NCI-H345 (cell line): ENCODE data around the gene RGL1.

Source experiments
- DNase-seq: peaks from one replicate; lab custom pipeline; 2025; lab: John Stamatoyannopoulos, UW

The RGL1 gene

GRCh38 chr1:183787704-183788103 lies 17.2 kb upstream of the RGL1 start:
- DNase-seq: no peak

DNA sequence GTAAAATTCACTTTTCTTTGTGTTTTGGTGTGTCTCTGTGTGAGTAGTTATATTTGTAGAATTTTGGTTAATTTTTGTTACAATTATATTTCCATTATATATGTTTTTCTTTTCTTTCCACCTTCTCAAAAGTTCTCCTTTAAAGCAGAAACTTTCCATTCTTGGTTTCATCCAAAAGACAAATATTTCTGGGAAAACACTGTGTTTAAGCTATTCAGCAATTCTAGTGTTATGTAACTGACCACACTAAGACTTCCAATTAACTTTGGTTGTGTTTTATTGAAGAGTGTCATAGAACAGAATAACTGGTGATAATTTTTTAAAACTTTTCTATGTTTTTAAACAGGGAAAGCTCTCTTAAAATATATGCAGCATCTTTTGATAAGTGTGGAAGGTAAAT lies 13.6 kb upstream of the RGL1 start:
- no peak for DNase-seq

DNA sequence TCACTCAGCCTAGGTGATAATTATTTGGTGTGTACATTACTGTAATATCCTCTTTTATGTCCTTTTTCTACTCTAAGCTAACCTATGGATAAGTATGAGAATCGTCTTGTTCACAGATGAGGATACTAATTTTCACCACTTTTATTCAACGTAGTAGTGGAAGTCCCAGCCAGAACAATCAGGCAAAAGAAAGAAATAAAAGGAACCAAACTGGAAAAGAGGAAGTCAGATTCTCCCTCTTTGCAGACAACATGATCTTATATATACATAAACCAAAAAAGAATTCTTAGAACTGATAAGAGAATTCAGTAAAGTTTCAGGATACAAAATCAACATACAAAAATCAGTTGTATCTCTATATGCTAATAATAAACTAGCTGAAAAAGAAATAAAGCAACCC lies 12.6 kb upstream of the RGL1 start:
- no peak for DNase-seq

GRCh38 chr1:183794088-183794487 lies 10.8 kb upstream of the RGL1 start:
- DNase-seq: no peak

DNA sequence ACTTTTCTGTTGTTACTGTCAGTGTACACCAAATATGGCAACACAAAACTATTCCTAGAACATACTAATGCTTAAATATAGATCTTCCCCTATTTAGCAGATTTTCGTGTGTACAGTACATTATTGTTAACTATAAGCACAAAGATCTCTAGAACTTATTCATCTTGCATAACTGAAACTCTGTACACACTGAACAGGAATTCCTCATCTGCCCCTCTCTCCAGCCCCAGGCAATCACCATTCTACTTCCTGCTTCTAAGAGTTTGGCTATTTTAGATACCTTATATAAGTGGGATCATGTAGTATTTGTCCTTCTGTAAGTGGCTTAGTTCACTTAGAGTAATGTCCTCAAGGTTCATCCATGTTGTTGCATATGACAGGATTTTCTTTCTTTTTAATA lies 4.5 kb upstream of the RGL1 start:
- DNase-seq: no peak

- no peak for DNase-seq
These were observed 3.3 kb upstream of the RGL1 start for GRCh38 chr1:183801649-183802048.

DNA sequence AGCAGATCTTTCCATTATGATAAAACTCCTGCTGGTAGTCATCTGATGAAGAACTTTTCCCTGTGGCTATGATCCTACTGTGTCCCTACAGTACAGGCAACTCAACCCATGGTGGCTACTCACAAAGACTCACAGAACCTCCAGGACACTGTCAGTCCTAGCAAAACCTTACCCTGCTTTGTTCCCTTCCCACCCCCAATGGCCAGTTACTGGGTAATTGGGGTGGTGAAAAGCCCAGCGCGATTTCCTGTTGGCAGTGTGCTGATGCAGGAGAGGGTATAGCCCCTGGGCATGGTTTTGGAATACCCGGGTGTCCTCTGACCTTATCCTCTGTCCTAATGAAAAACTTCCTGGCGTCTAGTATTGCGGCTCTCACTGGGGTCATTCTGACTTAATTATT lies 533 bp upstream of the RGL1 start:
- DNase-seq: no peak

DNA sequence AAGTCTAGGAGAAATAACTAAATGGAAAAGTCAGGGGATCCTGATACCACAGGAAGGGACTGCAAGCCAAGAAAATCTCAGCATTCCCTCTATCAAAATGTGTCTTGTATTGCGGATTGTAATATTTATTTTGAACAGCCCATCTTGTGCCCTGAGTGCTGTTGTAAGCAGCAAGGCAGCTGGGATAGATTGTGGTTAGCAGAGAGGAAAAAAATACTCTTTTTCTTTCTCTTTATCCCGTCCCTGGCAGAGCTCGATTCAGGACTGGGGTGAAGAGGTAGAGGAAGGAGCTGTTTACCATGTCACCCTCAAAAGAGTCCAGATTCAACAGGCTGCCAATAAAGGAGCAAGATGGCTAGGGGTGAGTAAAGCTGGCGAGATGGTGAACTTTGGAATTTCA lies 1.2 kb downstream of the RGL1 start:
- DNase-seq: no peak

GRCh38 chr1:183806675-183807074 lies 1.8 kb downstream of the RGL1 start:
- DNase-seq: no peak

DNA sequence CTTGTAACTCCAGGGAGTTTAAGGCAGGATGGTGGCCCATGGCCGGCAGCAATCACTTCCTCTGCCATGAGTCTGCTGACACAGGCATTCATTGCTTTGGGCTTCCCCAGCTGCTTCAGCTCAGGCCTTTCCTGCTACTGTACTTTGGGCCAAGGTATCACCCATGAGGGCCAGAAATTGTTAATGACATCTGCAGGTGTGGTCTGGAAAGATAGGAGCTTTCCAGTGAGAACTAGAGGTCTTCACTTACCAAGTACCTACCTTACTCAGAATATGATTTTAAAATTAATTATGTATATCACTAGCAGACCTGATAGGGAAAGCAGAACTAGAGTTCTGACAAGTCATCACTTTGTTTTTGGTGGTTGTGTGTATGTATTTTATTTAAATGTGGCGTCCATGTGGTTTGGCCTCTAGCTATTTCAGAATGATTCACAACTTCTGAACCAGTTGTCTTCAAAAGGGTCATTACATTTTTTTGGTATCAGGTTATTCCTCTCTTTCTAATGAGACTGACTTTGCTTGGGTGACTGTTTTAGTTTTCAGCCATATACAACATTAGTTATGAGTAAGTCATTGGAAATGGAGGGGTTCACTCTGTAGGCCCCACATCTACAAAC lies 2.7 kb downstream of the RGL1 start:
- DNase-seq: no peak

GRCh38 chr1:183808296-183809027 lies 3.5 kb downstream of the RGL1 start:
- DNase-seq: no peak

GRCh38 chr1:183810121-183810520 lies 5.2 kb downstream of the RGL1 start:
- no peak for DNase-seq

GRCh38 chr1:183810756-183811544 lies 6.0 kb downstream of the RGL1 start:
- no peak for DNase-seq

DNA sequence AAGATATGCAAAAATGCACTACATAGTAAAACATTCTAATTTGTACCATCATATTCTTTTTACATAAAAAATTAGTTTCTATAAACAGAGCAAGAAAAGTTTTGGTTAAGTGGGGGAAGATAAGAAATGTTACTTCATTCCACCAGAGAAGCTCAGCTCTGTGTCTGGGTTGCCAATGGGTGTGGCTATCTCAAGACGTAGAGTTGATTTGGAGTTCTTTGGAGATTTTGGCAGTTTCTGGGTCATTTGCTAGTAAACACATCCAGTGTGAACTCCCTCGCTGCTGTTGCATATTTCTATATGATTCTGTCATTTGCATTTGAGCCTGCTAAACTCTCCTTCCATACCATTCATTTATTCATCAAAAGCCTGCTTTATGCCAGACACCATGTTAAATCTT lies 7.2 kb downstream of the RGL1 start:
- no peak for DNase-seq

- DNase-seq: no peak
These were observed 8.0 kb downstream of the RGL1 start for GRCh38 chr1:183812686-183813569.

- no peak for DNase-seq
These were observed 9.3 kb downstream of the RGL1 start for GRCh38 chr1:183814121-183814681.

DNA sequence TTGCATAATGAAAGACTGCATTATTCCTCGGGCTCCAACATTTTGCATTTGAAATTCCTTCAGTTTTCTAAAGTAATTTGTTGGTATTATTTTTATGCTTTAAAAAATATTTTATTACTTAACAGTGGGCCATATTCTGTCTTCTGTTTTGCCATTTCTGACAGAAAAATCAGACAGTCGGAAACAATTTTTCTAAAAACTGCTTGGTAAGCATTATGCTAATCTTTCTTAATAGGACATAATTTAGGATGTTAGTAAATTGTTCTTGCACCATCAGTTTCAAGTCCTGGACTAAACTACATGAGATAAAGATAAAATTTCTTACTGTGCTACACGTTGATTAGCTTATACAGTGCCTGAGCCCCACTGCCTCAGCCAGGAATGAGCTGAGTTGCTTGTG lies 11.2 kb downstream of the RGL1 start:
- no peak for DNase-seq

- no peak for DNase-seq
These were observed 12.8 kb downstream of the RGL1 start for GRCh38 chr1:183817576-183818288.

GRCh38 chr1:183819059-183819458 lies 14.1 kb downstream of the RGL1 start:
- DNase-seq: no peak

DNA sequence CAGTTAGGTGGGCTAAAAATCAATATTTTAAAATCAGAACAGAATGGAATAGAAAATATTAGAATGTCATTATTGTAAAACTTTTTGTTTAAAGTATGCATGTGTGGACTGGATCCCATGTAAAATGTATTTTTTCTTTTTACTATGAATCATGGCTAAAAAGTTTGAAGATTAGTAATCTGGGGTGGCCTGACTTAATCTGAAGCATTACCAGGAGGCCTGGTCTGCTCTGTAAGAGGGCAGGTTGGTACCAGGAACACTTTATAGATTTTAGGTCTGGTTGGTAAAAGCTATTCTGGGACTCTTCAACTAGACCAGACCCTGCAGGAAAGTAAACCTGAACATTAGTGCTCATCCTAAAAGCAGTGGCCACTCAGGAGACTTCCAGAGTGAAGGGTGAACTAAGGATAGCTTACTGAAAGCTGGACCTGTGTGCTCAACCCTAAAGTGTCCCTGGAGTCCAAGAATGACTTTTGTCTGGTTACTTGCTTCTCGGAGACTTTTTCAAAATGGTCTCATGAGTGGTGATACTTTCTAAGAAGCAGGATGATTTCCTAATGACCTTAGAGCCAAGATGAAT lies 16.5 kb downstream of the RGL1 start:
- DNase-seq: no peak
